Subcutaneous abdominal adipose tissue (tissue), 5 donors: ENCODE results near the gene ANAPC4.
"Not testable (repeated sequence)": the region's sequence is repeated elsewhere in the genome, so short reads cannot be mapped to it uniquely, and the experiment has no call there.

ENCODE experiments used
- H3K27ac ChIP-seq: one replicate; pipeline ENCODE4 v1.7.0; 2013; ENCODE audit warnings: low read depth, mild to moderate bottlenecking, inconsistent platforms, low read length, moderate library complexity
- H3K27me3 ChIP-seq, 5 donors: one replicate each; pipeline ENCODE4 v1.7.0; 2013; ENCODE audit warnings: low read length in 5 of 5, inconsistent platforms in 1 of 5; ENCODE audit not compliant: control insufficient read depth in 5 of 5, insufficient read depth in 4 of 5
- H3K36me3 ChIP-seq, 5 donors: one replicate each; pipeline ENCODE4 v1.7.0; 2013; ENCODE audit warnings: low read length in 5 of 5; ENCODE audit not compliant: control insufficient read depth in 5 of 5, insufficient read depth in 5 of 5
- H3K4me1 ChIP-seq, 5 donors: one replicate each; pipeline ENCODE4 v1.7.0; 2013; ENCODE audit warnings: low read length in 5 of 5, mild to moderate bottlenecking in 3 of 5, moderate library complexity in 1 of 5; ENCODE audit not compliant: control insufficient read depth in 5 of 5, insufficient read depth in 5 of 5
- H3K4me3 ChIP-seq, 5 donors: one replicate each; pipeline ENCODE4 v1.7.0; 2013; ENCODE audit warnings: low read length in 5 of 5, low read depth in 1 of 5
- H3K9ac ChIP-seq, 5 donors: one replicate each; pipeline ENCODE4 v1.7.0; 2013; ENCODE audit warnings: low read length in 5 of 5, mild to moderate bottlenecking in 4 of 5, moderate library complexity in 3 of 5
- H3K9me3 ChIP-seq, 5 donors: one replicate each; pipeline ENCODE4 v1.7.0; 2013; ENCODE audit warnings: low read length in 5 of 5; ENCODE audit not compliant: control insufficient read depth in 5 of 5
- donor health status: healthy.
- donor health status: healthy.
- donor health status: healthy.
- donor health status: healthy.
- donor health status: healthy.

The ANAPC4 gene

GRCh38 chr4:25376754-25377571 lies at the start of gene ANAPC4:
Gene ANAPC4 (plus strand): TSS chr4:25377263. CDS start chr4:25377428, 165 bp downstream.
- Histone ChIP-seq H3K4me1 (peaks cover 0 to 26% (median 22%) of the 10 kb centered on the region in 5 donors), H3K9me3 (peaks cover 0 to 2% (median 0%) of the 10 kb centered on the region in 5 donors), H3K9ac (peak within 1 kb of the TSS; percentile 22 to 94 (median 92)), H3K4me3 (peak within 1 kb of the TSS; percentile 83 to 99 (median 96)), H3K27ac (peak within 1 kb of the TSS; percentile 21), H3K27me3 (no peaks in the 10 kb centered on the region), H3K36me3 (peaks cover 7 to 14% (median 11%) of the 10 kb centered on the region in 5 donors)

GRCh38 chr4:25328463-25328862 lies 48.6 kb upstream of the ANAPC4 start:
- not testable (repeated sequence) for H3K4me1 ChIP-seq, H3K9me3 ChIP-seq, H3K9ac ChIP-seq, H3K36me3 ChIP-seq, H3K27ac ChIP-seq, H3K4me3 ChIP-seq, H3K27me3 ChIP-seq

DNA sequence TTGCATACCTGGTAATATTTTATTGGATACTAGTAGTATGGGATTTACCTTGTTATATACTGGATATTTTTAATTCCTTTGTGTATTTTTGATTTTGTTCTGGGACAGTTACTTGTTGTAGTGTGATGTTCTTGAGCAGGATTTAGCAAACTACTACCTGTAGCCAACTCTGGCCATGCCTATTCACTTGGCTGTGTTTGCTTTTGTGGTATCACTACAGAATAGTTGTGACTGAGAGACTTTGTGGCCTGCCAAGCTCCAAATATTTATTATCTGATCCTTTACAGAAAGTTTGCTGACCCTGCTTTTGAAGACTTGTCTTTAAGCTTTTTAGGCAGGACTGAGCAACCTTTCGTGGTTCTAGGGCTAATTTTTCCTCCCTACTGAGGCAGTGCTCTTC lies 46.7 kb upstream of the ANAPC4 start:
- H3K27me3 ChIP-seq, result no peaks in the 10 kb centered on the region
- H3K4me1 ChIP-seq, result peaks cover 0 to 2% (median 0%) of the 10 kb centered on the region in 5 donors
- peaks cover 0 to 14% (median 5%) of the 10 kb centered on the region in 5 donors for H3K36me3 ChIP-seq
- H3K27ac ChIP-seq, result no peak overlapping the region
- no peak overlapping the region for H3K9ac ChIP-seq
- no peaks in the 10 kb centered on the region for H3K9me3 ChIP-seq
- no peak overlapping the region for H3K4me3 ChIP-seq

DNA sequence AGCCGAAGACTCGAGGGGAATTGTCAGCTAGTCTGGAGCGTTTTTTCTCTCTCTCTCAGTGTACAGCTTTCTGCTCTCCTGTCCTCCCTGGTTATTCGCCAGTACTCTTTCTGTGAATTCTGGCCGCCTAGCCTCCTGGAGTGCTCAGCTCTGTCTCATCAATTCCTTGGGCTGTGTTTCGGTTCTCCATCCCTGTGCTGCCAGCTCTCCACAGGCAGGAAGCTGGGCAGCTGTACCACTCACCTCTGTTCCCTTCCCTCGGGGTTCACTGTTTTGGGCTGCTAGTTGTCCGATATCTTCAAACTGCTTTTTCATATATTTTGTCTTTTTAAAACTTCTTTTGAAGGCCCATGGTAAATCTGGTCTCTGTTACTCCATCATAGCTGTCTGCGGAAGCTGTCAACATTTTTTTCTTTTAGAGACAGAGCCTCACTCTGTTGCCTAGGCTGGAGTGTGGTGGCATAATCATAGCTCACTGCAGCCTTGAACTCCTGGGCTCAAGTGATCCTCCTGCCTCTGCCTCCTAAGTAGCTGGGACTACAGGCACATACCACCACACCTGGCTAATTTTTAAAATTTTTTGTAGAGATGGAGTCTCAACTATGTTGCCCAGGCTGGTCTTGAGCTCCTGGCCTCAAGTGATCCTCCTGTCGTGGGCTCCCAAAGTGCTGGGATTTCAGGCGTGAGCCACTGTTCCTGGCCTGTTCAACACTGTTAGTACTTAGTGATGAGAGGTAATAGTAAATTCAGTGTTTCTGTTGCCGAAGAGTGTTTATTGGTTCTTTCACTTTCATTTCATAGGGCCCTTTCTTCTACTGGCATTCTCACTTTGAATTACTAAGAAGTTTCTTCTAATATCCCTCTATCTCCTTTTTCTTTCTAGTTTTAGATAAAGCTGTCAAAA lies 45.9 kb upstream of the ANAPC4 start:
- peak overlapping the region in 2 of 5 donors; percentile 28 to 35 for H3K9ac ChIP-seq
- no peaks in the 10 kb centered on the region for H3K9me3 ChIP-seq
- H3K36me3 ChIP-seq, result peaks cover 3 to 19% (median 7%) of the 10 kb centered on the region in 5 donors
- peaks cover 0 to 2% (median 0%) of the 10 kb centered on the region in 5 donors for H3K4me1 ChIP-seq
- H3K27ac ChIP-seq, result no peak overlapping the region
- no peaks in the 10 kb centered on the region for H3K27me3 ChIP-seq
- H3K4me3 ChIP-seq, result peak overlapping the region in 2 of 5 donors; percentile 11 to 32

- Histone ChIP-seq H3K4me3 (no peak overlapping the region), H3K27ac (no peak overlapping the region), H3K36me3 (peaks cover 0 to 13% (median 4%) of the 10 kb centered on the region in 5 donors), H3K9me3 (no peaks in the 10 kb centered on the region), H3K27me3 (no peaks in the 10 kb centered on the region), H3K9ac (no peak overlapping the region), H3K4me1 (no peaks in the 10 kb centered on the region)
Measured at GRCh38 chr4:25343671-25344070, 33.4 kb upstream of the ANAPC4 start.

GRCh38 chr4:25345744-25346143 lies 31.3 kb upstream of the ANAPC4 start:
- Histone ChIP-seq H3K36me3 (peaks cover 5 to 27% (median 6%) of the 10 kb centered on the region in 5 donors), H3K4me3 (no peak overlapping the region), H3K27ac (no peak overlapping the region), H3K4me1 (no peaks in the 10 kb centered on the region), H3K9me3 (no peaks in the 10 kb centered on the region), H3K27me3 (no peaks in the 10 kb centered on the region), H3K9ac (no peak overlapping the region)

DNA sequence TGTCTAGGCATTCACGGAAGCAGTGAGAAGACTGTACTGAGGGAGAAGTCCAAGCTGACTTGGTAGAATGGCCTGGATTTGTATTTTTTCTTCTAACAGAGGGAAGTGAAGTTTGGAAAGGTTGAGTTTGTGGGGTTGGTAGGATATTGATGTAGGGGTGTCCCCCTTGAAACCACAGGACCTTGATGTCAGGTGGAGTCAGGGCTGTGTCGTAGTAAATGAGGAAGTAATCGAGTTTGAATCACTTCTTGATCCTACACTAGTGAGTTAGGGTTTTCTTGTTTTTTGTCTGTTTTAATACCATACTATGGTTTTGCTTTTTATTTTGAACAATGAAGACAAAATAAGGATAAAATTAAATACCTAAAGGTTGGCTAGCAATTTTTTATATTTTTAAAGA lies 30.1 kb upstream of the ANAPC4 start:
- peaks cover 6 to 25% (median 10%) of the 10 kb centered on the region in 5 donors for H3K36me3 ChIP-seq
- H3K27ac ChIP-seq, result no peak overlapping the region
- H3K4me3 ChIP-seq, result no peak overlapping the region

GRCh38 chr4:25347473-25347872 lies 29.6 kb upstream of the ANAPC4 start:
- Histone ChIP-seq H3K9me3 (no peaks in the 10 kb centered on the region), H3K9ac (no peak overlapping the region), H3K27me3 (no peaks in the 10 kb centered on the region), H3K27ac (no peak overlapping the region), H3K36me3 (peaks cover 6 to 25% (median 12%) of the 10 kb centered on the region in 5 donors), H3K4me3 (no peak overlapping the region), H3K4me1 (no peaks in the 10 kb centered on the region)

More for the DNA sequence above, 30.1 kb upstream of the ANAPC4 start:
- Histone ChIP-seq H3K9ac (no peak overlapping the region), H3K27me3 (no peaks in the 10 kb centered on the region), H3K4me1 (no peaks in the 10 kb centered on the region), H3K9me3 (no peaks in the 10 kb centered on the region)

DNA sequence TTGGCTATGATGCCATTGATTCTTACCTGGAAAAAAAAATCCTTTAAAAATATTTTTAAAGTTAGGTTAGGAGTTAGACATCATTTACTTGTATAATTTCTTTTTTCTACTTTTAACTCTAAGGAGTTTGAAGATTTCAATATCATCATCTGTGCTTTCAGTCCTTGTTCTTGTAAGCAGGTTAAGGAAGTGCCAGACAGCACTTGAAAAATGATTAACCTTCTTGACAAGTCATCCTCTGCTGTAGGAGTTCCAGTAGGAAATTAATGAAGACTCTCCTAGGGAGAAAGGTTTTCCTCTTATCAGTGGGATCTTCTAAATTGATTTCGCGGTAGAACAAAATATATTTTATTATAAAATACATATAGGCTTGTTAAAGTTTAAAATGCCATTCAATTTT lies 29.1 kb upstream of the ANAPC4 start:
- Histone ChIP-seq H3K27ac (no peak overlapping the region), H3K4me1 (no peaks in the 10 kb centered on the region), H3K36me3 (peaks cover 6 to 25% (median 12%) of the 10 kb centered on the region in 5 donors), H3K9me3 (no peaks in the 10 kb centered on the region), H3K4me3 (no peak overlapping the region), H3K27me3 (no peaks in the 10 kb centered on the region), H3K9ac (no peak overlapping the region)

- H3K36me3 ChIP-seq, result peaks cover 6 to 28% (median 12%) of the 10 kb centered on the region in 5 donors
- H3K4me3 ChIP-seq, result no peak overlapping the region
- no peaks in the 10 kb centered on the region for H3K4me1 ChIP-seq
- H3K9ac ChIP-seq, result no peak overlapping the region
- H3K9me3 ChIP-seq, result no peaks in the 10 kb centered on the region
- H3K27me3 ChIP-seq, result no peaks in the 10 kb centered on the region
- no peak overlapping the region for H3K27ac ChIP-seq
Measured at GRCh38 chr4:25350561-25350960, 26.5 kb upstream of the ANAPC4 start.
